HCT116 (cell line): ENCODE measurements around the gene RASL11B. TPM values are rescaled to one million over a fixed set of nuclear protein-coding genes. Genes with fewer than 3 reads are reported as not detected.

Source experiments
- ATAC-seq: fragments of 200-7000 bp; cut with Tn5 transposase; 2 replicates; pipeline ENCODE4 v1.9.1; 2020; ENCODE audit warnings: mild to moderate bottlenecking, moderate library complexity
- BruUV-seq: library from RNA; stranded (reverse); fragments of 400-500 nt; replicated peaks from 2 replicates; lab custom pipeline; 2021; lab: Mats Ljungman, UMichigan
- CTCF ChIA-PET: fragments of 300-600 bp; sonication (Branson Sonifier 250); formaldehyde crosslinking; loops from one replicate; lab custom pipeline; 2021; ENCODE audit warnings: antibody characterized with exemption; lab: Charles Lee
- POLR2A ChIA-PET: fragments of 300-600, 350-600 bp; sonication (Branson Sonifier 250); formaldehyde crosslinking; loops from one replicate; lab custom pipeline; 2021; ENCODE audit warnings: antibody characterized with exemption; lab: Charles Lee
- RAD21 ChIA-PET, 2 experiments: fragments of 300-600 bp; sonication (Branson Sonifier 250); formaldehyde crosslinking; loops; one replicate each; lab custom pipeline; 2023; ENCODE audit warnings: low total read pairs in 2 of 2; ENCODE audit not compliant: uncharacterized antibody in 2 of 2, unreplicated experiment in 2 of 2, low non-redundant PET in 1 of 2; lab: Charles Lee
- DNase-seq: peaks from one replicate; pipeline ENCODE4 v3.0.0-alpha.2; 2010; ENCODE audit warnings: low read depth, low spot score
- H2AFZ ChIP-seq: fragments of 200-600 bp; shearing (Covaris generic), sonication (generic); 2 replicates; pipeline ENCODE4 v1.6.1; 2017; ENCODE audit warnings: low read depth, mixed run types, mixed read lengths, antibody characterized with exemption, low read length; ENCODE audit not compliant: poor library complexity, severe bottlenecking
- H3K27ac ChIP-seq: 2 replicates; pipeline ENCODE4 v1.5.1; 2012; ENCODE audit warnings: low read depth, low read length
- H3K27me3 ChIP-seq: fragments of 200-600 bp; sonication (generic); 2 replicates; pipeline ENCODE4 v1.6.1; 2016; ENCODE audit warnings: mixed run types, low read length, mixed read lengths; ENCODE audit not compliant: insufficient read depth
- H3K36me3 ChIP-seq, 2 experiments: fragments of 200-500 bp in 1 of 2; fragments of 200-600 bp in 1 of 2; sonication (Bioruptor generic) in 1 of 2; sonication (generic) in 1 of 2; 2 replicates each; pipeline versions ENCODE4 v1.5.1 to v1.6.1; 2014 to 2016; ENCODE audit warnings: low read length in 2 of 2, inconsistent platforms in 1 of 2, mixed read lengths in 1 of 2, mixed run types in 1 of 2; ENCODE audit not compliant: insufficient read depth in 2 of 2, control insufficient read depth in 1 of 2
- H3K4me1 ChIP-seq, 2 experiments: fragments of 200-600 bp in 1 of 2; sonication (generic) in 1 of 2; 2 replicates each; pipeline versions ENCODE4 v1.5.1 to v1.6.1; 2012 to 2017; ENCODE audit warnings: low read length in 2 of 2, inconsistent platforms in 1 of 2, mild to moderate bottlenecking in 1 of 2, mixed read lengths in 1 of 2, mixed run types in 1 of 2, moderate library complexity in 1 of 2; ENCODE audit not compliant: insufficient read depth in 2 of 2, control insufficient read depth in 1 of 2
- H3K4me2 ChIP-seq: fragments of 200-600 bp; sonication (generic); 2 replicates; pipeline ENCODE4 v1.6.1; 2017; ENCODE audit warnings: mixed run types, low read length, mixed read lengths
- H3K4me3 ChIP-seq, 2 experiments: fragments of 200-600 bp in 1 of 2; sonication (generic) in 1 of 2; replicated peaks in 1 of 2; 2 replicates each; pipeline ENCODE4 v1.5.1; 2011 to 2016; ENCODE audit warnings: low read length in 2 of 2, control low read depth in 1 of 2, low read depth in 1 of 2, mild to moderate bottlenecking in 1 of 2, mixed read lengths in 1 of 2, mixed run types in 1 of 2
- H3K79me2 ChIP-seq: fragments of 200-600 bp; sonication (generic); 2 replicates; pipeline ENCODE4 v1.6.1; 2017; ENCODE audit warnings: mild to moderate bottlenecking, mixed run types, low read length, moderate library complexity, mixed read lengths; ENCODE audit not compliant: insufficient read depth
- H3K9ac ChIP-seq: fragments of 200-600 bp; sonication (generic); 2 replicates; pipeline ENCODE4 v1.6.1; 2016; ENCODE audit warnings: low read length, mixed read lengths
- H3K9me2 ChIP-seq: fragments of 200-600 bp; sonication (generic), shearing (Covaris generic); 2 replicates; pipeline ENCODE4 v1.6.1; 2017; ENCODE audit warnings: mixed run types, mild to moderate bottlenecking, moderate library complexity; ENCODE audit not compliant: insufficient read depth
- H3K9me3 ChIP-seq, 2 experiments: fragments of 200-500 bp in 1 of 2; fragments of 200-600 bp in 1 of 2; sonication (Bioruptor generic) in 1 of 2; sonication (generic) in 1 of 2; 2 replicates each; pipeline ENCODE4 v1.6.1; 2014 to 2017; ENCODE audit warnings: low read length in 2 of 2, mixed read lengths in 2 of 2, inconsistent platforms in 1 of 2, low read depth in 1 of 2, mild to moderate bottlenecking in 1 of 2, mixed run types in 1 of 2, moderate library complexity in 1 of 2; ENCODE audit not compliant: control insufficient read depth in 1 of 2, insufficient read depth in 1 of 2
- H4K20me1 ChIP-seq: fragments of 200-600 bp; sonication (generic), shearing (Covaris generic); 2 replicates; pipeline ENCODE4 v1.6.1; 2017; ENCODE audit warnings: mixed run types, mild to moderate bottlenecking, moderate library complexity; ENCODE audit not compliant: insufficient read depth
- CBX3 ChIP-seq: IDR thresholded peaks from 2 replicates; pipeline ENCODE4 v1.6.1; 2012; ENCODE audit warnings: low read depth
- FOSL1 ChIP-seq: IDR thresholded peaks from 2 replicates; pipeline ENCODE4 v1.6.1; 2012; ENCODE audit warnings: low read depth
- MAX ChIP-seq: IDR thresholded peaks from 2 replicates; pipeline ENCODE4 v1.6.1; 2012
- RAD21 ChIP-seq: IDR thresholded peaks from 2 replicates; pipeline ENCODE4 v1.6.1; 2012; ENCODE audit warnings: low read depth, mild to moderate bottlenecking
- SP1 ChIP-seq: IDR thresholded peaks from 2 replicates; pipeline ENCODE4 v1.6.1; 2012; ENCODE audit warnings: low read depth
- TCF7L2 ChIP-seq: IDR thresholded peaks from 2 replicates; pipeline ENCODE4 v1.7.0; 2011; ENCODE audit warnings: borderline replicate concordance, inconsistent platforms; ENCODE audit not compliant: insufficient read depth, insufficient read length; ENCODE audit errors: extremely low read depth
- ZFX ChIP-seq: fragments of 450-650 bp; IDR thresholded peaks from 2 replicates; pipeline ENCODE4 v1.6.1; 2017
- intact Hi-C: fragments of 100-400 bp; cut with micrococcal nuclease; formaldehyde crosslinking; loops from 2 replicates; pipeline ENCODE4 v1.10.0; 2022
- total RNA-seq: library from RNA; stranded (reverse); gene quantifications from one replicate; pipeline ENCODE4 v1.2.1, GENCODE V29; 2021; ENCODE audit not compliant: unreplicated experiment
- TF ChIP-seq, protein P1 (sequence below), 3 experiments: fragments of 200-600 bp in 1 of 3; sonication (generic) in 1 of 3; IDR thresholded peaks in 2 of 3; conservative IDR thresholded peaks in 1 of 3; 2 replicates each; pipeline ENCODE4 v1.5.1; 2012 to 2017; ENCODE audit warnings: low read depth in 2 of 3, low read length in 2 of 3, antibody characterized with exemption in 1 of 3, borderline replicate concordance in 1 of 3, control low read depth in 1 of 3, mild to moderate bottlenecking in 1 of 3, mixed read lengths in 1 of 3, mixed run types in 1 of 3, moderate library complexity in 1 of 3; ENCODE audit not compliant: insufficient read depth in 1 of 3
- TF ChIP-seq, protein P2 (sequence below): IDR thresholded peaks from 2 replicates; pipeline ENCODE4 v1.6.1; 2012; ENCODE audit warnings: low read depth

RASL11B gene
- total RNA-seq, 1 experiment from 2014 or later, result 0.34 TPM

DNA sequence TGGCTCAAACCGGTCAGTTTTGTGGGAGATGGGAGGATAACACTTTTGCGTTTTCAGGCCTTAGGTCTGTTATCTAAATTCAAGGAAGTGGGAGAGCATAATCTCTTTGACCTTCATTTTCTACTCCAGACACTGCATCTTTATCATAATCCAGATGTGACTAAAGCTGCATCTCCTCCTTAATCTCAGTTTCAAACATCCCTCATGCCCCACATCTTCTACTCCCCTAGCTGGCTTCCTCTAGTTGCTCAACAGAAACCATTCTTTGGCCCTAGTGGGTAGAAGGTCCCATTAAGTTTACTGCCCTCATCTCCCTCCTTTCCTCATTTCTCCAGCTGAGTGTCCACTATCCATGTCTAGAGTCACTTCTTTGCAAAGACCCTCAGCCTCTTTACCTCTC, 18.8 kb upstream of the RASL11B start:
- TF ChIP-seq ZFX (no peak), TCF7L2 (no peak), RAD21 (no peak), CBX3 (no peak), FOSL1 (no peak), MAX (no peak), SP1 (no peak)
- TF ChIP-seq, protein P1, sequence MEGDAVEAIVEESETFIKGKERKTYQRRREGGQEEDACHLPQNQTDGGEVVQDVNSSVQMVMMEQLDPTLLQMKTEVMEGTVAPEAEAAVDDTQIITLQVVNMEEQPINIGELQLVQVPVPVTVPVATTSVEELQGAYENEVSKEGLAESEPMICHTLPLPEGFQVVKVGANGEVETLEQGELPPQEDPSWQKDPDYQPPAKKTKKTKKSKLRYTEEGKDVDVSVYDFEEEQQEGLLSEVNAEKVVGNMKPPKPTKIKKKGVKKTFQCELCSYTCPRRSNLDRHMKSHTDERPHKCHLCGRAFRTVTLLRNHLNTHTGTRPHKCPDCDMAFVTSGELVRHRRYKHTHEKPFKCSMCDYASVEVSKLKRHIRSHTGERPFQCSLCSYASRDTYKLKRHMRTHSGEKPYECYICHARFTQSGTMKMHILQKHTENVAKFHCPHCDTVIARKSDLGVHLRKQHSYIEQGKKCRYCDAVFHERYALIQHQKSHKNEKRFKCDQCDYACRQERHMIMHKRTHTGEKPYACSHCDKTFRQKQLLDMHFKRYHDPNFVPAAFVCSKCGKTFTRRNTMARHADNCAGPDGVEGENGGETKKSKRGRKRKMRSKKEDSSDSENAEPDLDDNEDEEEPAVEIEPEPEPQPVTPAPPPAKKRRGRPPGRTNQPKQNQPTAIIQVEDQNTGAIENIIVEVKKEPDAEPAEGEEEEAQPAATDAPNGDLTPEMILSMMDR (IDR thresholded peaks at IDR 0.05 in 2 of 3, conservative IDR thresholded peaks at IDR 0.05 in 1 of 3; ENCODE audit: borderline replicate concordance in 1 of 3, insufficient read depth in 1 of 3, low read depth in 2 of 3, low read length in 2 of 3), result no peak
- TF ChIP-seq, protein P2, sequence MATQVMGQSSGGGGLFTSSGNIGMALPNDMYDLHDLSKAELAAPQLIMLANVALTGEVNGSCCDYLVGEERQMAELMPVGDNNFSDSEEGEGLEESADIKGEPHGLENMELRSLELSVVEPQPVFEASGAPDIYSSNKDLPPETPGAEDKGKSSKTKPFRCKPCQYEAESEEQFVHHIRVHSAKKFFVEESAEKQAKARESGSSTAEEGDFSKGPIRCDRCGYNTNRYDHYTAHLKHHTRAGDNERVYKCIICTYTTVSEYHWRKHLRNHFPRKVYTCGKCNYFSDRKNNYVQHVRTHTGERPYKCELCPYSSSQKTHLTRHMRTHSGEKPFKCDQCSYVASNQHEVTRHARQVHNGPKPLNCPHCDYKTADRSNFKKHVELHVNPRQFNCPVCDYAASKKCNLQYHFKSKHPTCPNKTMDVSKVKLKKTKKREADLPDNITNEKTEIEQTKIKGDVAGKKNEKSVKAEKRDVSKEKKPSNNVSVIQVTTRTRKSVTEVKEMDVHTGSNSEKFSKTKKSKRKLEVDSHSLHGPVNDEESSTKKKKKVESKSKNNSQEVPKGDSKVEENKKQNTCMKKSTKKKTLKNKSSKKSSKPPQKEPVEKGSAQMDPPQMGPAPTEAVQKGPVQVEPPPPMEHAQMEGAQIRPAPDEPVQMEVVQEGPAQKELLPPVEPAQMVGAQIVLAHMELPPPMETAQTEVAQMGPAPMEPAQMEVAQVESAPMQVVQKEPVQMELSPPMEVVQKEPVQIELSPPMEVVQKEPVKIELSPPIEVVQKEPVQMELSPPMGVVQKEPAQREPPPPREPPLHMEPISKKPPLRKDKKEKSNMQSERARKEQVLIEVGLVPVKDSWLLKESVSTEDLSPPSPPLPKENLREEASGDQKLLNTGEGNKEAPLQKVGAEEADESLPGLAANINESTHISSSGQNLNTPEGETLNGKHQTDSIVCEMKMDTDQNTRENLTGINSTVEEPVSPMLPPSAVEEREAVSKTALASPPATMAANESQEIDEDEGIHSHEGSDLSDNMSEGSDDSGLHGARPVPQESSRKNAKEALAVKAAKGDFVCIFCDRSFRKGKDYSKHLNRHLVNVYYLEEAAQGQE, result no peak
- TF ChIP-seq, all 23 proteins: peak for 0
- ChIA-PET RAD21 (no interaction called here), CTCF (no interaction called here), POLR2A (no interaction called here)
- intact Hi-C loops, result no loop called here
- no peak overlapping the region for H3K9ac ChIP-seq
- BruUV-seq, result no TSS peak
- H3K9me3 ChIP-seq, result no peaks in the 10 kb centered on the region
- H3K27me3 ChIP-seq, result no peaks in the 10 kb centered on the region
- no peak overlapping the region for H3K4me3 ChIP-seq
- H3K79me2 ChIP-seq, result no peaks in the 10 kb centered on the region
- H2AFZ ChIP-seq, result no peak overlapping the region
- H3K9me2 ChIP-seq, result no peaks in the 10 kb centered on the region
- DNase-seq (no peak), ATAC-seq (no peak)
- no peaks in the 10 kb centered on the region for H4K20me1 ChIP-seq
- no peaks in the 10 kb centered on the region for H3K36me3 ChIP-seq
- H3K27ac ChIP-seq, result no peak overlapping the region
- H3K4me1 ChIP-seq, result peaks cover 0 to 4% of the 10 kb centered on the region in 2 experiments; a peak in 2 of 4 replicates
- H3K4me2 ChIP-seq, result no peak overlapping the region
